Activated naive CD4-positive, alpha-beta T cell treated with anti-CD3 and anti-CD28 coated beads, Interleukin-2, amount 10 ng/mL, durations not matched to agents 7 days and 5 days (primary cell): Measurements from ENCODE around the gene LRPAP1.

Experiments used
- CTCF ChIA-PET: fragments of 350-600 bp; sonication (Branson Sonifier 250); formaldehyde crosslinking; loops from one replicate; lab custom pipeline; 2021; ENCODE audit warnings: antibody characterized with exemption; lab: Charles Lee
- DNase-seq: peaks from one replicate; pipeline ENCODE4 v3.0.0-alpha.2; 2020
- H3K27ac Mint-ChIP-seq: one replicate; pipeline ENCODE4 v1.8.0; 2021; ENCODE audit warnings: mild to moderate bottlenecking, moderate library complexity, mixed read lengths
- H3K27me3 Mint-ChIP-seq: one replicate; pipeline ENCODE4 v1.8.0; 2021; ENCODE audit warnings: mild to moderate bottlenecking, mixed read lengths
- H3K36me3 Mint-ChIP-seq: one replicate; pipeline ENCODE4 v1.8.0; 2021; ENCODE audit warnings: mixed read lengths
- H3K4me1 Mint-ChIP-seq: one replicate; pipeline ENCODE4 v1.8.0; 2021; ENCODE audit warnings: mixed read lengths
- H3K4me3 Mint-ChIP-seq: one replicate; pipeline ENCODE4 v1.8.0; 2021; ENCODE audit warnings: mild to moderate bottlenecking, moderate library complexity, mixed read lengths
- H3K9me3 Mint-ChIP-seq: one replicate; pipeline ENCODE4 v1.8.0; 2021; ENCODE audit warnings: mixed read lengths

Gene LRPAP1

DNA sequence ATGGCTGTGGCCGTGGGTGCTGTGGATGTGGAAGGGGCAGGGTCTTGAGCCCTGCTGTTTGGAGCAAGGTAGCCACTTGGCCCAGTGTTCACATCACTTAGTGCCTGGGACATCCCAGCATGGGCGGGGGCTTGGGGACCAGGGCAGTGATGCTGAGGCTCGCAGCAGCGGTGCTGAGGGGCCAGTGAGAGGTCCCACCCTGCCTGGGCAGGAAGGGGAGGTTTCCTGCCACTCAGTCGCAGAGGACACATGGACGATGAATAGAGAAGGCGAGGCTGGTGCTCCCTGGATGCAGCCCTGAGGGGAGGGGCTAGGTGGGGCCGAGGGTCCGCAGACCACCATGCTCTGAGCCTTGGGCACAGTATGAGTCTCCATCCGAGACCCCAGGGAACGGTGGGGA is 43.4 kb downstream of the LRPAP1 start:
- H3K4me3 Mint-ChIP-seq, result no peak overlapping the region
- no peaks in the 10 kb centered on the region for H3K36me3 Mint-ChIP-seq
- no peaks in the 10 kb centered on the region for H3K4me1 Mint-ChIP-seq
- peaks cover 73% of the 10 kb centered on the region for H3K27me3 Mint-ChIP-seq
- H3K9me3 Mint-ChIP-seq, result peaks cover 2% of the 10 kb centered on the region
- no peak for DNase-seq
- H3K27ac Mint-ChIP-seq, result no peak overlapping the region
- CTCF ChIA-PET, result no interaction called here

DNA sequence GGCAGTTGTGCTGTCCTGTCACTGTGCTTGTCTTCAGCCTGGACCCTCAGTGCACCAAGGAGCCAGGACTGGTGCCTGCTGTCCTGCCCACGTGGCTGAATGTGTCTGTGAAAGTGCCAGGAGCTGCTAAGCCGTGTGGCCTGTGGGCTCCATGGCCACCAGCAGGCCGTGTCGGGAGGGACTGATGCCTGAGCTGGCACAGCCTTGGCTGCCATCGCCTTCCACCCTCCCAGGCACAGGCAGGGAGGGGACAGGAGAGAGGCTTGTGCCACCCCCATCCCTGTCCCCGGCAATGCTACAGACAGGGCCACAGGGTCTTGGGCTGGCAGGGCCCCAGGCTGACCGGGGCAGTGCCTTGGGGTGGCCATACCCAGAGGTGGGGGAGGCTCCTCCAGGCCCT is 44.4 kb downstream of the LRPAP1 start:
- CTCF ChIA-PET, result no interaction called here
- Mint-ChIP-seq H3K27ac (no peak overlapping the region), H3K27me3 (peaks cover 80% of the 10 kb centered on the region)

DNA sequence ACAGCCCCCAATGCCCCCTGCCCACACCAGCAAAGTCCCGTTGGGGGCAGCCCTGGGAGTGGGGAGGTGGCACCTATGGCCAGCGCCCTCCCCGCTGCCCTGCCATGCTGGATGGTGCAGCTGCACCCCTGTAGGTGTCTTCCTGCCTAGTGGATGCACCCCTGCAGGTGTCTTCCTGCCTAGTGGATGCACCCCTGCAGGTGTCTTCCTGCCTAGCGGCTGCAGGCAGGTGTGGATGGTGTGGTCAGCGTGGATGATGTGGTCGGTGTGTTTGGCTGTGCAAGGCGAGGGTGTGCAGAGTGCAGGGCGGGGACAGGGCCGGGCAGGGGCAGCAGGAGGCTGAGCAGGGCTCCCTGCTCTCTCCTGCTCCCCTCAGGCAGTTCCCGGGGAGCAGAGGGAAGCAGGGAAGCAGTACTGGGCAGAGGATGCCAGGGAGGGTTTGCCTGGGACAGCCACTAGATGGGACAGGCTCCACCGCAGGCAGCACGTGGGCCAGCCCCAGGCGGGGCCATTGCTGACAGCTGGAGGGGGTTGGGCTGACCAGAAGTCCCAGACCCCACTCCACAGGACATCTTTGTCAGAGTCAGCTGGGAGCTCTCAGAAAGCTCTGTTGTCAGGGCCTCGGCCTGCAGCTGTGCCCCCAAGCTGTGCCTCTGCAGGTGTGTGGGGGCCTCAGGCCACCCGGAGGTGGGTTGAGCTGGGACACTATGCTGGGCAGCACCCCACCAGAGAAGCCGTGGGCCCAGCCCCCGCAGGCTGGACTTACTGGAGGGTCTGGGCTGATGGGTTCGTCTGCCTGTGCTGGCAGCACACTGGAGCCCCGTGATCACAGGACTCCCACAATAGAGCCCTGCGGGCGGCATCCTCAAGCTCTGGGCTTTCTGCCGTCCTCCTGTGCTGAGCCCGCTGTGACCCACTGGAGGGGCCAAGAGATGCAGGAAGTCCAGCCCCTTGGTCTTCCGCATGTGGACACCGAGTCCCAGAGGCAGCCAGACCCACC is 45.4 kb downstream of the LRPAP1 start:
- Mint-ChIP-seq H3K4me3 (no peak overlapping the region), H3K27ac (no peak overlapping the region), H3K27me3 (peaks cover 83% of the 10 kb centered on the region), H3K9me3 (peaks cover 2% of the 10 kb centered on the region), H3K36me3 (no peaks in the 10 kb centered on the region), H3K4me1 (no peaks in the 10 kb centered on the region)
- DNase-seq, result no peak
- CTCF ChIA-PET, result no interaction called here

More for the DNA sequence above, 44.4 kb downstream of the LRPAP1 start:
- Mint-ChIP-seq H3K4me1 (no peaks in the 10 kb centered on the region), H3K9me3 (peaks cover 2% of the 10 kb centered on the region), H3K36me3 (no peaks in the 10 kb centered on the region), H3K4me3 (no peak overlapping the region)
- DNase-seq, result no peak

DNA sequence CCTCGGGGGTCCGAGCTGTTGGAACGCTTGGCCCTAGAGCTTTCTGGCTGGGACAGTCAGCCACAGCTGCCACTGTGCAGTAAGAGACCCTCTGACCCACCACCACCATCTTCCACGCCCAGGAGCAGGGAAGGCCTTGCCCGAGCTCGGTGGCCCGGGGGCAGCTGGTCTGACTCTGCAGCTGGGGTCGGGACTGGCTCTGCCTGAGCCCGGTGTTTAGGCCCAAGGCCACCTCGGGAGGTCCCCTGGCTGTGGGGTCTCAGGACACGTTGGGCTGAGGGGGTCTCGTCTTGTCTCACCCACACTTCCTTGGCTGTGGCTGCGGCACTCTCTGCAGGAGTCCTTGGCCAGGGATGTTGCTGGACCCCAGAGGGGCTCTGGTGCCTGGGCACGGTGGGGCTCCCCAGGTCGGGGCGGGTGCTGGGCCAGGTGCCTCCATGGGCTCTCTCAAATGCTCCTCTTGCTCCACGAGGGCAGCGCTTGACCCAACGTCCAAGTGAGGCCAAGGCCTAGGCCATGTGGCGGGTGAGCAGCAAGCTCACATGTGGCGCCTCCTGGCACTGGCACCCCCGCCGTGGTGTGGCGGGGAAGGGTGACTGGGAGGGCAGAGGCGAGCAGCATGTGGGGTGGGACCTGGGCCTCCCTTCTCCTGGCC is 46.2 kb downstream of the LRPAP1 start:
- Mint-ChIP-seq H3K27me3 (peaks cover 83% of the 10 kb centered on the region), H3K4me1 (no peaks in the 10 kb centered on the region), H3K4me3 (no peak overlapping the region), H3K27ac (no peak overlapping the region), H3K36me3 (no peaks in the 10 kb centered on the region), H3K9me3 (no peaks in the 10 kb centered on the region)
- DNase-seq, result no peak
- CTCF ChIA-PET, result no interaction called here

DNA sequence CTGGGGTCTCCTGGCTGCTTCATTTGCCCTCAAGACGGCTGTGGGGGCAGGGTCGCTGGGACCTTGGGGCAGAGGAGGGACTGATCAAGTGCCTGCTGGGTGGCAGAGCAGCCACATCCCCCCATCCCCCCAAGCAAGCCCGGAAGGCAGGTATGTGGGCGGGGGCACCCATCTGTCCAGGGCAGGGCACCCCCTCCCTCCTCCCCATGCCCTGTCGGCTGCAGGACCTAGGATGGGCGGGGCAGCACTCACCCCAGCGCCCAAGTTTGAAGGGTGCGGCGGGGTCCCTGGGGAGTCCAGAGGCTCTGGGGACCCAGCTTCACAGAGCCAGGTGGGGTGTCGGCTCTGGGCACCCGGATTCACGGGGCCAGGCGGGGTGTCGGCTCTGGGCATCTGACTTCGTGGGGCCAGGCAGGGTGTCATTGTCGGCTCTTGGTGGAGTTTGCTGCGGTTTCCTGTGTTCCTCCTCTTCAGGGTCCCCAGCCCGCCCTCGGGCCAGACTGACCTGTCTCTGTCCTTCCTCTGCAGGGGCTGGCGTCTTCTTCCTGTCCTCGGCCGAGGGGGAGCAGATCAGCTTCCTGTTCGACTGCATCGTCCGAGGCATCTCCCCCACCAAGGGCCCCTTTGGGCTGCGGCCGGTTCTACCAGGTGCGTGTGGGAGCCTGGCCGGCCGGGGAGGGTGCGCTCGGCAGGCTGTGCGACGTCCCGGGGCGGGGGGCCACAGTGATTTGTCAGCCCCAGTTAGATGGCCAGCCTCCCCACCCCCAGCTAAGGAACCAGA is 47.0 kb downstream of the LRPAP1 start:
- Mint-ChIP-seq H3K27ac (no peak overlapping the region), H3K4me3 (no peak overlapping the region), H3K36me3 (no peaks in the 10 kb centered on the region), H3K9me3 (no peaks in the 10 kb centered on the region), H3K4me1 (no peaks in the 10 kb centered on the region), H3K27me3 (peaks cover 83% of the 10 kb centered on the region)
- DNase-seq, result no peak
- CTCF ChIA-PET, result no interaction called here

DNA sequence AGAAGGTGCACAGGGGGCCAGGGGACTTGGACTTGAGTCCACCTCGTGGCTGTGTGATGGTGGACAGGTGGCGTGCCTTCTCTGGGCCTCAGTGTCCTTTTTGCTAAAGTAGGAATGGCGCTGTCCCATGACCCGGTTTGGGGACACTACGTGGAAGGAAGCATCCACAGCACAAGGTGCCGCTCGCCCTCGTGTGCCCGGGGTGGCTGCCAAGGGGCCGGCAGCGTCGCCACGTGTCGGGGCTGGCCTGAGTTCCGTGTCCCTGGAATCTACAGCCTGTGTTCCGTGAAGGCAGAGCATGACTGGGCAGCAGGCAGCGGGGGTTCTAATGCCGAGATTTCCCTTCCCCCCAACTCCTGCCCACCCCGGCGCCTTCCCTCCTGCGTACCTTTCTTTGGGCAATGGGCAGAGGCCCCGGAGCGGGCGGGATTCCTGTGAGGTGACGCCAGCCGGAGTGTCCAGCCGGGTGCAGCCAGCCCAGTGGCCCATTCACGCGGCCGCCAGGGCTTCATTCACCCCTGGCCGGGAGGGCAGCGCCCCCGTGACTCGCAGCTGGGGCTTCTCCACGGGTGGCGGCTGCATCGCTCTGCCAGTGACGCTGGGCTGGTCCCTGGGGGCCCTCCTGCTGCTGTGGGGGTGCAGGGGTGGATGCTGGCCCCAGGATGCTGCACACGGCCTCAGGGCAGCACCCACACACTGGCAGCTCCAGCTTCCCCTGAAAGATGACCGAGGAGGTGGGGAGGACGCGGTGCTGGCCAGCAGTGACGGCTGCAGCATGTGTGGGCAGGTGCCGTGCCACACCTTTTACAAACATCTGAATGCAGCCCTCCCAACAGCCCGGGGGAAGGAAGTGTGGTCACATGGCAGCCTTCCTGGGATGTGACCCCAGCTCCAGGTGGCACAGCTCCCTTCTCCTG is 47.9 kb downstream of the LRPAP1 start:
- CTCF ChIA-PET, result no interaction called here
- H3K36me3 Mint-ChIP-seq, result no peaks in the 10 kb centered on the region
- H3K4me3 Mint-ChIP-seq, result no peak overlapping the region
- H3K27ac Mint-ChIP-seq, result no peak overlapping the region
- no peaks in the 10 kb centered on the region for H3K9me3 Mint-ChIP-seq
- peaks cover 76% of the 10 kb centered on the region for H3K27me3 Mint-ChIP-seq
- no peaks in the 10 kb centered on the region for H3K4me1 Mint-ChIP-seq
- no peak for DNase-seq

DNA sequence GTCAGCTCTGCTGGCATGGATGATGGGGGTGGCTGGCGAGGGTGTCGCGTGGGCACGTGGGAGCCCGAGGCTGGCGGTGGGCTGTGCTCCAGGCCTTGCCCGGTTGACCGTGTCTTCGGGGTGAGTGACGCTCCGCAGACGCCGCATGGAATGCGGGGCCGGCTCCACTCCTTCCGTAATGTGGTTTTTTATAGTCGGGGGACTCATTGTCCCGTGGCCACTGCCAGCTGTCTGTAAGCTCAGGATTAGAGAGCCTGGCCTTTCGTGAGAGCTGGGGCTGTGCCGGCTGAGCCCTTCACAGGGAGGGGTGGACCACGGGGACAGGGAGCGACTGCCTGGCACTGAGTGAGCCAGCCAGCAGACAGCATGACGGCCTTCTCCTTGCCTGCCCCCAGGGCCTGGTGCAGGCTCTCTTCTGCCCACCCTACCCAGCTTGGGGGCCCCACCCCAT is 48.7 kb downstream of the LRPAP1 start:
- Mint-ChIP-seq H3K9me3 (no peaks in the 10 kb centered on the region), H3K4me3 (no peak overlapping the region), H3K27ac (no peak overlapping the region), H3K27me3 (peaks cover 68% of the 10 kb centered on the region), H3K4me1 (no peaks in the 10 kb centered on the region), H3K36me3 (no peaks in the 10 kb centered on the region)
- no peak for DNase-seq
- CTCF ChIA-PET, result no interaction called here

DNA sequence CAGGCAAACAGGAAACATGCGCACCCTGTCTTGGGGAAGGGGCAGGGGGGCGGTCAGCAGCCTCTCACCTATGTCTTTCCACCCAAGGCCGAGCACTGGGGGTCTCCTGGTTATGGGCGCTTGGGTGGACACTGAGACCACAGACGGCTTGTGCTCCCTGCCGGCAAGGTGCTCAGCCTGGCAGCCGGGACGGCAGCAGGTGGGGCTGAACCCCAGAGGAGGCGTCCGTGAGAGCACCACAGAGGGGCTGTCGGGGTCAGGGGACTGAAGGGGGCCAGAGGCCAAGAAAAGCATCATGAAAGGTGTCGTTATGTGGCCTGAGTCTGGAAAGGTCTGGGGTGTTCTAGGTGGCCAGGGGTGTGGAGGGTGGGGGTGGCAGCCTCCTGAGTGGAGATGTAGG is 49.5 kb downstream of the LRPAP1 start:
- CTCF ChIA-PET, result no interaction called here
- Mint-ChIP-seq H3K9me3 (no peaks in the 10 kb centered on the region), H3K4me1 (no peaks in the 10 kb centered on the region), H3K4me3 (no peak overlapping the region), H3K27ac (no peak overlapping the region), H3K36me3 (no peaks in the 10 kb centered on the region), H3K27me3 (peaks cover 65% of the 10 kb centered on the region)
- DNase-seq, result no peak

DNA sequence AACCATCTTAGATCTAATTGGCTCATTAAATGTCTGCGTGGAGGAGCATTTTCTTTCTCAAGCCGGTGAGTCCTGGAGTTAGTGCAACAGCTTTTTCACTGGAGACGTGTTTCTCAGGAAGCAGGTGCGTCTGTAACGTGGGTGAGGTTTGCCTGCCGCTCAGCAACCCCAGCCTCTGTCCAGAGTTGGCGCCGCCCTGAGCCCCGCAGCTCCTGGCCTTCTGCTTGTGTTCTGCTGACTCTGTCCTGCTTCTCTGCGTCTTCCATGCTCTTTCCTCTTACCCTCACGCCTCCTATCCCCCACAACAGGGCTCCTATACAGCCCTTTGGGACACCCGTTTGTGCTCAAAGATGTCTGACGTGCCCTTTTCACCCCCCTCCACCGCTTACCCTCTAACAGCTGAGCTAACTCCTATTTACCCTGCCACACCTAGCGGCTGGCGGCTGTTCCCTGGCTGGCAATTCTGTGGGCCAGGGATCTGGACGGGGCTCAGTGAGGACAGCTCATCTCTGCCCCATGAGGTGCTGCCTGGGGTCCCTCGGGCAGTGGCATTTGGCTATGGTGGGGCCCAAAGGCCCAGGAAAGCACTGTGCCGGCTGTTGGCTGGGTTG is 50.3 kb downstream of the LRPAP1 start:
- no peak for DNase-seq
- H3K9me3 Mint-ChIP-seq, result no peaks in the 10 kb centered on the region
- no peak overlapping the region for H3K4me3 Mint-ChIP-seq
- H3K27ac Mint-ChIP-seq, result no peak overlapping the region
- H3K27me3 Mint-ChIP-seq, result peaks cover 65% of the 10 kb centered on the region
- no peaks in the 10 kb centered on the region for H3K4me1 Mint-ChIP-seq
- no peaks in the 10 kb centered on the region for H3K36me3 Mint-ChIP-seq
- CTCF ChIA-PET, result interaction anchor here (0.8 to 2.9 kb wide), 7 partner anchors 11 to 374 kb away, joined by 3 to 17 read pairs (median 8); no protein-coding TSS in a partner anchor

DNA sequence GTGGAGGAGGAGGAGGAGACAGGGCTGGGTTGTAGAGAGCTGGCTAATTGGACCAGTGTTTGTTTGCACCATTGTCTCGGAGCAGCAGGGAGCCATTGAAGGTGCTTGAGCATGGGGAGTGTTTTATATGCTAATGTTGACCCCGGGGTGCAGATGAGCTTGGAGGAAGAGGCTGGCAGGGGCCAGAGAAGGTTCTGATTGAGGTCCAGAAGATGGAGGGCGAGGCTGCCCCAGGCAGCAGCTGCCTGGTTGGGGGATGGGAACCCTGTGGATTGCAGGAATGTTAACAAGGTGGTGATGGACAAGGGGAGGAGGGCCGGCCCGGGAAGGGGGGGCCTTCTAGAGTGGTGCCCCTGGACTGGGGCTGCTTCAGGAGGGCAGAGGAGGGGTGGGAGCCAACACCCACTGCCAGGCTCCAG is 51.1 kb downstream of the LRPAP1 start:
- CTCF ChIA-PET, result interaction anchor here (0.8 to 2.9 kb wide), 17 partner anchors 10 to 505 kb away, joined by 3 to 17 read pairs (median 4); no protein-coding TSS in a partner anchor
- no peak overlapping the region for H3K4me3 Mint-ChIP-seq
- H3K27ac Mint-ChIP-seq, result no peak overlapping the region
- H3K27me3 Mint-ChIP-seq, result peaks cover 57% of the 10 kb centered on the region
- no peaks in the 10 kb centered on the region for H3K9me3 Mint-ChIP-seq
- H3K36me3 Mint-ChIP-seq, result no peaks in the 10 kb centered on the region
- no peak for DNase-seq
- no peaks in the 10 kb centered on the region for H3K4me1 Mint-ChIP-seq

DNA sequence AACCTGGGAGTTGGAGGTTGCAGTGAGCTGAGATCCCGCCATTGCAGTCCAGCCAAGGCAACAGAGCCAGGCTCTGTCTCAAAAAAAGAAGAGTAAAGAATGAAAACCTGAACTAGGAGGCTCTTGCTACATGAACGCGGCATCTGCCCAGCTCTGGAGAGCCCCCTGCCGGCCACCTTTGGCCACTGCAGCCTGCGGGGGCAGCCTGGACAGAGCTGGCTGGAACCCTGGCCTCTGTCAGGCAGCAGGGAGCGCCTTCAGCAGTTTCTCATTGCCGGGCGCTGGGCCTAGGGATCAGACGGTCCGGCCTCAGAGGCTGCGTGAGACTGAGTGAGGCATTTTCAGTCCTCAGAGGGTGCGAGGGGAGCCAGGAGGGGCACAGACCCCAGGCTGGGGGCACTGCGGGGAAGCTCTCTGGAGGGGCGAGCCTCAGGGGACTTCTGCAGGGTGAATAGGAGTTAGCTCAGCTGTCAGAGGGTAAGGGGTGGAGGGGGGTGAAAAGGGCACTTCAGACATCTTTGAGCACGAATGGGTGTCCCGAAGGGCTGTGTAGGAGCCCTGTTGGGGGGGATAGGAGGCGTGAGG is 51.6 kb downstream of the LRPAP1 start:
- peak; percentile 81 for DNase-seq
- Mint-ChIP-seq H3K9me3 (no peaks in the 10 kb centered on the region), H3K4me3 (no peak overlapping the region), H3K4me1 (no peaks in the 10 kb centered on the region), H3K36me3 (no peaks in the 10 kb centered on the region), H3K27me3 (peaks cover 52% of the 10 kb centered on the region), H3K27ac (no peak overlapping the region)
- CTCF ChIA-PET, result interaction anchor here (0.7 to 2.9 kb wide), 18 partner anchors 9 to 504 kb away, joined by 3 to 17 read pairs (median 4); no protein-coding TSS in a partner anchor

DNA sequence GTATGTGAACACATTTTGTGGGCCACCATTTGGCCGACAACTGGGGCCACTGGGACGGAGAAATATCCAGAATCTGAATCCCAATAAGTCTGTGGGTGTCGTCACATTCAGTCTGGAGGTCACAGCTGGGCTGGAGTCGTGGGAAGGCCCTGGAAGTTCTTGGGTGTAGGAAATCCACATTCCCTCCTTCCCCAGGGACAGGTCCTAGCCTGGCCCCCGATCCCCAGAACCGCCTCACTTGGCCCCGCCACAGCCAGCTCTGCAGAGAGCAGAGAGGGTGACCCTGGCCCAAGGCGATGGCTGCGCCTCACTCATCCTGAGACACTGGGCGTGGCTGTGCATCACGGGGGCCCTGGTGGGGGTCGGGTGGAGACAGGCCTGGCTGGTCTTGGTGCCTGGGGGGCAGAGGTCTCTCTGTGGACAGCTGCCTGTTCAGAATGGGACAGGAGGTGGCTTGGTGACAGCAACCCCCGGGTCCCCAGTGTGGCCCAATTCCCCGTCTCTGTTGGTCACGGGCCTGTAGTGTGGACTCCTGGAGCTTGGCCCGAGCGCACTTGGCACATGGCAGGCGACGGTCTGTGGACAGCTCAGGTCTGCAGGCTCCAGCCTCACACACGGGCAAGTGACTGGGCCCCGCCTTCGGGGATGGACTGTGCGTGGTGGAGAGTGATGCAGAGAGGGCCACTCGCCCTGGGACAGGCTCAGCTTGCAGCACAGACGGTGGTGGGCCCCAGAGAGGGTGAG is 52.7 kb downstream of the LRPAP1 start:
- DNase-seq, result no peak
- H3K36me3 Mint-ChIP-seq, result no peaks in the 10 kb centered on the region
- no peak overlapping the region for H3K27ac Mint-ChIP-seq
- peaks cover 41% of the 10 kb centered on the region for H3K27me3 Mint-ChIP-seq
- no peaks in the 10 kb centered on the region for H3K4me1 Mint-ChIP-seq
- no peaks in the 10 kb centered on the region for H3K9me3 Mint-ChIP-seq
- H3K4me3 Mint-ChIP-seq, result no peak overlapping the region
- CTCF ChIA-PET, result interaction anchor here (0.7 to 2.9 kb wide), 12 partner anchors 10 to 503 kb away, joined by 3 to 17 read pairs (median 5); no protein-coding TSS in a partner anchor
